ENCODE measurements around the gene GALNT16.

DNA sequence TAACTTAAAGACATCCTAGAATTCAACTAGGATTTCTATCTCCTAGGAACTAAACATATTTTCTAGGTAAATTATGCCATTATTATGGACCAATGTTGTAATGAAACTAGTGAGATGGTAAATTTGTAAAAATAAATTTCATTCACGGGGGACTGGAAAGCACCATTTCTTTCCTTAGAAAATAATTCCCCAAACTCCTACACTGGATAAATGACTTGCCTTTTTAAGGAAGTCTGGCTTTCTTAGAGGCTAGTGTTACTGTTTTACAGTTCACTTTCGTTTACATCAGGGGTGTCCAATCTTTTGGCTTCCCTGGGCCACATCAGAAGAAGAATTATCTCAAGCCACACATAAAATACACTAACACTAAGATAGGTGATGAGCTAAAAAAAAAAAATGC lies 141.9 kb downstream of the GALNT16 start:
- TF ChIP-seq CTCF (IDR thresholded peaks at IDR 0.05) = no peak
- no peak for TF ChIP-seq POLR2A (IDR thresholded peaks at IDR 0.05)
- TF ChIP-seq EP300 (IDR thresholded peaks at IDR 0.05) = no peak

Measured in tibial nerve (tissue), 4 donors.